ENCODE results near the gene COG3. TPM values are rescaled to one million over a fixed set of nuclear protein-coding genes. Genes with fewer than 3 reads are reported as not detected.

Gene COG3
- total and polyA plus RNA-seq, 3 donors from 2014 or later = 22.5 to 46.1 (median 39.6) TPM

DNA sequence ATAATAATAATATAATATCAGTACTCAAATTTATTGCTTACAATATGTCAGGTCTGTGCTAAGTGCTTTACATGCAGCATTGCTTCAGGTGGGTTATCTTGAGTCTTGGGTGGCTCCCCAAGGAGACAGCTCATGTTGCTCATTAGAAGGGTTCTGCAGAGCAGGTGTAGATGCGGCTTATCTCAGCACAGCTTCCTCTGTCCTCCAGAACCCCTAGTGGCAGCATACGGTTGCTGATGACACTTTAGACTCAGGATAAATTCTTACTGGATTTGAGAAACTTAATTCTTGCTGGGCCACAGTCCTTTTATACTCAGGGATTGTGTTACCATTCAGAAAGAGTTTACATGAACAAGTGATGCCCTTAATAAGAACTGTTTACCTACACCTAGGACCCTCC is 8.9 kb downstream of the COG3 start:
- H3K36me3 ChIP-seq (ENCODE audit: low read depth, missing control alignments) = no peaks in the 10 kb centered on the region
- WGBS, 2 donors = 72 to 81% methylated on average over 2 of the region's 2 CpGs
- H3K27ac ChIP-seq = no peak overlapping the region
- intact Hi-C loops (cut with DNase I; ENCODE audit: low total_unique reads) = no loop called here
- no peak for DNase-seq
- no peaks in the 10 kb centered on the region for H3K4me1 ChIP-seq
- TF ChIP-seq, protein P1, sequence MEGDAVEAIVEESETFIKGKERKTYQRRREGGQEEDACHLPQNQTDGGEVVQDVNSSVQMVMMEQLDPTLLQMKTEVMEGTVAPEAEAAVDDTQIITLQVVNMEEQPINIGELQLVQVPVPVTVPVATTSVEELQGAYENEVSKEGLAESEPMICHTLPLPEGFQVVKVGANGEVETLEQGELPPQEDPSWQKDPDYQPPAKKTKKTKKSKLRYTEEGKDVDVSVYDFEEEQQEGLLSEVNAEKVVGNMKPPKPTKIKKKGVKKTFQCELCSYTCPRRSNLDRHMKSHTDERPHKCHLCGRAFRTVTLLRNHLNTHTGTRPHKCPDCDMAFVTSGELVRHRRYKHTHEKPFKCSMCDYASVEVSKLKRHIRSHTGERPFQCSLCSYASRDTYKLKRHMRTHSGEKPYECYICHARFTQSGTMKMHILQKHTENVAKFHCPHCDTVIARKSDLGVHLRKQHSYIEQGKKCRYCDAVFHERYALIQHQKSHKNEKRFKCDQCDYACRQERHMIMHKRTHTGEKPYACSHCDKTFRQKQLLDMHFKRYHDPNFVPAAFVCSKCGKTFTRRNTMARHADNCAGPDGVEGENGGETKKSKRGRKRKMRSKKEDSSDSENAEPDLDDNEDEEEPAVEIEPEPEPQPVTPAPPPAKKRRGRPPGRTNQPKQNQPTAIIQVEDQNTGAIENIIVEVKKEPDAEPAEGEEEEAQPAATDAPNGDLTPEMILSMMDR (IDR thresholded peaks at IDR 0.05) = no peak
- no peak for TF ChIP-seq POLR2A (IDR thresholded peaks at IDR 0.05)
- H3K27me3 ChIP-seq = no peaks in the 10 kb centered on the region
- no peak overlapping the region for H3K4me3 ChIP-seq
- no peaks in the 10 kb centered on the region for H3K9me3 ChIP-seq

DNA sequence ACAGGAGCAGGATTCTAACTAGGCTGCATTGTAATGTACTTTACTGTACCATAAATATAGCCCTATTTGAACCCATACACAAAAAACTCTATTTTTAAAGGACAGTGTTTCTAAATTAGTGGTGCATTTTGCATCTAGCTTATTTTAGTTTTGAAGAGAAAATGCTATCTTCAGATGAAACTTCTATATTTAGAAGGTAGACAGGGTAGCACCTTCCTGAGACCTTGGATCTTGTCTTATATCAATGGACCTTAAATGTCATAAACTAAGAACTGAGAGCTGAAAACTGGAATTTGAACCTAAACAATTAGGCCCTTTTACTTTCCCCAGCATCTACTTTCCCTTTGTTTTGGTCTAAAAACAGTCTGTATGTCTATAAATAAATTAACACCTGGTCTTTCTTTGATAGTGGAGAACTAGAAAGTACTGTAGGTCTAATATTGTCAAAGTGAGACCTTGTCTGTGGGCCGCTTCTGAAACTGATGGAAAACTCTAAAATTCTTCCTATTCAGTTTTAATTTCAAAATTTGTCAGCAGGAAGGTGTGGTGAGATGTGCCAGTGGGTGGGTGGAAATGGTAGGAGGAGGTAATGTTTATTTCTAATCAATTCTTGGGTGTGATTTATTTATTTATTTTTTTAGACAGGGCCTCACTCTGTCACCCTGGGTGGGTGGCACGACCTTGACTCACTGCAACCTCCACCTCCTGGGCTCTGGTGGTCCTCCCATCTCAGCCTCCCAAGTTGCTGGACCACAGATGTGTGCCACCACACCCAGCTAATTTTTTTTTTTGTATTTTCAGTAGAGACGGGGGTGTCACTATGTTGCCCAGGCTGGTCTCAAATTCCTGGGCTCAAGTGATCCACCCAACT is 10.1 kb downstream of the COG3 start:
- H3K27ac ChIP-seq = no peak overlapping the region
- H3K27me3 ChIP-seq = no peaks in the 10 kb centered on the region
- H3K36me3 ChIP-seq (ENCODE audit: low read depth, missing control alignments) = no peaks in the 10 kb centered on the region
- H3K9me3 ChIP-seq = no peaks in the 10 kb centered on the region
- H3K4me3 ChIP-seq = no peak overlapping the region
- TF ChIP-seq, protein P1 (IDR thresholded peaks at IDR 0.05) = no peak
- TF ChIP-seq POLR2A (IDR thresholded peaks at IDR 0.05) = no peak
- H3K4me1 ChIP-seq = no peaks in the 10 kb centered on the region
- DNase-seq = no peak
- intact Hi-C loops (cut with DNase I; ENCODE audit: low total_unique reads) = no loop called here
- 91 to 98% methylated on average over 3 of the region's 3 CpGs for WGBS, 2 donors

DNA sequence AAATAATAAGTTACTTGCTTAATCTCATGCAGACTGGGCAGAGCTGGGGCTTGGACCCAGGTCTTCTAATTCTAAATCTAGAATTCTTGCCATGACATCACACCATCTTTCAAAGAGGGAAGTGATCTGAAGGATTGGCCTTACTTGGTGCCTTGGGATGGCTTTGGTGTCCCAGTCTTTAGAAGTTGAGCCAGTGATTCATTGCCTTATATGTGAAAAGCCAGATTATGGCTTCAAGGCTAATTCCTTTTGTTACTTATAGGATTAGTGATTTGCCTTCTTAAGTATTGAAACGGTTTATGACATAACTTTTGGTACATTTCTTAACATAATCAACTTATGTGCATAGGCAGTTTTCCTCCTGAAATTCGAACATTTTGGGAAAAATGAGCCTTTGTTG is 14.9 kb downstream of the COG3 start:
- H3K36me3 ChIP-seq (ENCODE audit: low read depth, missing control alignments) = no peaks in the 10 kb centered on the region
- no peak overlapping the region for H3K4me3 ChIP-seq
- TF ChIP-seq, protein P1 (IDR thresholded peaks at IDR 0.05) = no peak
- TF ChIP-seq POLR2A (IDR thresholded peaks at IDR 0.05) = no peak
- H3K4me1 ChIP-seq = no peaks in the 10 kb centered on the region
- no peaks in the 10 kb centered on the region for H3K27me3 ChIP-seq
- WGBS, 2 donors = 83 to 92% methylated on average over 2 of the region's 2 CpGs
- intact Hi-C loops (cut with DNase I; ENCODE audit: low total_unique reads) = no loop called here
- no peak overlapping the region for H3K27ac ChIP-seq
- no peaks in the 10 kb centered on the region for H3K9me3 ChIP-seq
- DNase-seq = no peak

DNA sequence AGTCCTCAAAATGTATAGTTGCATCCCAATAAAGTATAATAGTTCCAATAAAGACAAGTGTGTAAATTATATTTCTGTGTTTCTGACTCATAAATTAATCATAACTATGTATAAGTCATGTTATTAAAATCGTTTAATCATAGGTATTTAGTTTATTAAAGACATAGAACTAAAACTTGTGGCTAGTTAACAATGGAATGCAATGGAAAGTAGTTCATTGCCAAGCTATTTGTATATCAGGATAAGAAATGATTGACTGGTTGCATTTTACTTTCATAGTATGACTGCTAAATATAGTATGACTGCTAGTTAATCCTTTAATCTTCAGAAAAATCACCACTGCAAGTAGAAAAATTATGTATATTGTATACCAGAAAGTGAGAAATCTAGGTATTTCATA is 16.9 kb downstream of the COG3 start:
- no peaks in the 10 kb centered on the region for H3K36me3 ChIP-seq (ENCODE audit: low read depth, missing control alignments)
- 69 to 82% methylated on average over 1 of the region's 1 CpG for WGBS, 2 donors
- intact Hi-C loops (cut with DNase I; ENCODE audit: low total_unique reads) = no loop called here

More for the DNA sequence above, 16.9 kb downstream of the COG3 start:
- H3K27me3 ChIP-seq = no peaks in the 10 kb centered on the region
- H3K4me1 ChIP-seq = no peaks in the 10 kb centered on the region
- no peak overlapping the region for H3K4me3 ChIP-seq
- no peak for DNase-seq
- no peaks in the 10 kb centered on the region for H3K9me3 ChIP-seq
- no peak overlapping the region for H3K27ac ChIP-seq
- no peak for TF ChIP-seq POLR2A (IDR thresholded peaks at IDR 0.05)
- TF ChIP-seq, protein P1 (IDR thresholded peaks at IDR 0.05) = no peak

Measured in testis (tissue), 3 donors.